ENCODE results near the gene ERI3. TPM values are rescaled to one million over a fixed set of nuclear protein-coding genes. Genes with fewer than 3 reads are reported as not detected.

The ERI3 gene
- total RNA-seq, 1 donor from 2014 or later, result 37.9 TPM

- H3K4me1 Mint-ChIP-seq, result peaks cover 30% of the 10 kb centered on the region
- POLR2A ChIA-PET, result no interaction called here
- CTCF ChIA-PET, result no interaction called here
- TF ChIP-seq CTCF (IDR thresholded peaks at IDR 0.05), result no peak
- H3K27me3 Mint-ChIP-seq, result no peaks in the 10 kb centered on the region
- no peak for ATAC-seq (ENCODE audit: low read depth)
- peaks cover 2% of the 10 kb centered on the region for H3K36me3 Mint-ChIP-seq (ENCODE audit: low read depth)
- no peak for DNase-seq
- intact Hi-C loops (cut with micrococcal nuclease), result no loop called here
- H3K9me3 Mint-ChIP-seq, result no peaks in the 10 kb centered on the region
- no peak overlapping the region for H3K27ac Mint-ChIP-seq
- no peak overlapping the region for H3K4me3 Mint-ChIP-seq
Observed at GRCh38 chr1:44357710-44358109, 2.7 kb upstream of the ERI3 start.

GRCh38 chr1:44355582-44356305 is 687 bp upstream of the ERI3 start:
- DNase-seq, result no peak
- no peak for ATAC-seq (ENCODE audit: low read depth)
- H3K4me3 Mint-ChIP-seq, result peak overlapping the region; percentile 90
- H3K4me1 Mint-ChIP-seq, result peaks cover 28% of the 10 kb centered on the region
- CTCF ChIA-PET, result interaction anchor here (1.3 kb wide), 1 partner anchor 22 kb away, joined by 3 read pairs; no protein-coding TSS in a partner anchor
- peaks cover 7% of the 10 kb centered on the region for H3K36me3 Mint-ChIP-seq (ENCODE audit: low read depth)
- no peak overlapping the region for H3K27ac Mint-ChIP-seq
- no peaks in the 10 kb centered on the region for H3K27me3 Mint-ChIP-seq
- no peak for TF ChIP-seq CTCF (IDR thresholded peaks at IDR 0.05)
- POLR2A ChIA-PET, result interaction anchor here (0.8 kb wide), 1 partner anchor 18 kb away, joined by 5 read pairs; no protein-coding TSS in a partner anchor
- no peaks in the 10 kb centered on the region for H3K9me3 Mint-ChIP-seq
- intact Hi-C loops (cut with micrococcal nuclease), result loop anchor here (1.0 to 2.0 kb wide), 3 partner anchors 49 to 276 kb away; partner anchors contain the start of genes DMAP1 and RNF220

GRCh38 chr1:44354268-44354839 is 703 bp downstream of the ERI3 start:
- intact Hi-C loops (cut with micrococcal nuclease), result loop anchor here (2.0 kb wide), 1 partner anchor 50 kb away; the partner anchor contains the start of gene RNF220
- Mint-ChIP-seq H3K4me1 (peaks cover 28% of the 10 kb centered on the region), H3K4me3 (peak overlapping the region; percentile 90), H3K27me3 (no peaks in the 10 kb centered on the region), H3K9me3 (no peaks in the 10 kb centered on the region), H3K36me3 (ENCODE audit: low read depth) (peaks cover 7% of the 10 kb centered on the region), H3K27ac (peak overlapping the region; percentile 73)
- ATAC-seq (ENCODE audit: low read depth) (no peak), DNase-seq (no peak)
- ChIA-PET POLR2A (interaction anchor here (1.3 kb wide), 1 partner anchor 277 kb away, joined by 5 read pairs; no protein-coding TSS in a partner anchor), CTCF (no interaction called here)
- TF ChIP-seq CTCF (IDR thresholded peaks at IDR 0.05), result no peak

- ChIA-PET POLR2A (interaction anchor here (1.3 kb wide), 1 partner anchor 278 kb away, joined by 5 read pairs; no protein-coding TSS in a partner anchor), CTCF (no interaction called here)
- DNase-seq, result no peak
- ATAC-seq (ENCODE audit: low read depth), result no peak
- Mint-ChIP-seq H3K4me3 (peak overlapping the region; percentile 90), H3K27me3 (no peaks in the 10 kb centered on the region), H3K27ac (no peak overlapping the region), H3K9me3 (no peaks in the 10 kb centered on the region), H3K4me1 (peaks cover 28% of the 10 kb centered on the region), H3K36me3 (ENCODE audit: low read depth) (peaks cover 7% of the 10 kb centered on the region)
- no peak for TF ChIP-seq CTCF (IDR thresholded peaks at IDR 0.05)
- intact Hi-C loops (cut with micrococcal nuclease), result loop anchor here (2.0 kb wide), 1 partner anchor 51 kb away; the partner anchor contains the start of gene RNF220
Observed at GRCh38 chr1:44353604-44354003, 1.5 kb downstream of the ERI3 start.

GRCh38 chr1:44351289-44351688 is 3.8 kb downstream of the ERI3 start:
- TF ChIP-seq CTCF (IDR thresholded peaks at IDR 0.05), result no peak
- DNase-seq (no peak), ATAC-seq (ENCODE audit: low read depth) (no peak)
- Mint-ChIP-seq H3K4me1 (peaks cover 29% of the 10 kb centered on the region), H3K36me3 (ENCODE audit: low read depth) (peaks cover 10% of the 10 kb centered on the region), H3K27me3 (no peaks in the 10 kb centered on the region), H3K4me3 (no peak overlapping the region), H3K9me3 (no peaks in the 10 kb centered on the region), H3K27ac (no peak overlapping the region)
- POLR2A ChIA-PET, result no interaction called here
- intact Hi-C loops (cut with micrococcal nuclease), result no loop called here
- CTCF ChIA-PET, result no interaction called here
